Bronchial epithelial cell (primary cell): ENCODE data around the gene SEMA6B. TPM values are rescaled to one million over a fixed set of nuclear protein-coding genes. Genes with fewer than 3 reads are reported as not detected.

Experiments
- DNase-seq: peaks from one replicate; pipeline ENCODE4 v3.0.0-alpha.2; 2010; ENCODE audit warnings: low read depth
- FAIRE-seq: peaks from 2 replicates; lab custom pipeline; 2011; peaks lifted over from hg19 to GRCh38; lab: Jason Lieb, UNC
- H3K27me3 ChIP-seq: 2 replicates; pipeline ENCODE4 v1.5.1; 2011; ENCODE audit warnings: low read length; ENCODE audit not compliant: control insufficient read depth, insufficient read depth
- H3K36me3 ChIP-seq: 2 replicates; pipeline ENCODE4 v1.5.1; 2011; ENCODE audit warnings: low read length; ENCODE audit not compliant: control insufficient read depth, insufficient read depth
- H3K4me3 ChIP-seq: 2 replicates; pipeline ENCODE4 v1.5.1; 2011; ENCODE audit warnings: mild to moderate bottlenecking, low read depth, low read length, control low read depth
- total RNA-seq: library from RNA; depleted of rRNA; stranded (reverse); fragments of >200 nt; gene quantifications from 2 replicates; pipeline ENCODE4 v1.2.1, GENCODE V29; 2014
- TF ChIP-seq, protein P1 (sequence below): IDR thresholded peaks from 2 replicates; pipeline ENCODE4 v1.5.1; 2011; ENCODE audit warnings: mild to moderate bottlenecking, moderate library complexity, low read length, control low read depth, inconsistent platforms; ENCODE audit not compliant: insufficient read depth, severe bottlenecking

SEMA6B gene
- total RNA-seq, 1 donor from 2014 or later = under 0.01 TPM

DNA sequence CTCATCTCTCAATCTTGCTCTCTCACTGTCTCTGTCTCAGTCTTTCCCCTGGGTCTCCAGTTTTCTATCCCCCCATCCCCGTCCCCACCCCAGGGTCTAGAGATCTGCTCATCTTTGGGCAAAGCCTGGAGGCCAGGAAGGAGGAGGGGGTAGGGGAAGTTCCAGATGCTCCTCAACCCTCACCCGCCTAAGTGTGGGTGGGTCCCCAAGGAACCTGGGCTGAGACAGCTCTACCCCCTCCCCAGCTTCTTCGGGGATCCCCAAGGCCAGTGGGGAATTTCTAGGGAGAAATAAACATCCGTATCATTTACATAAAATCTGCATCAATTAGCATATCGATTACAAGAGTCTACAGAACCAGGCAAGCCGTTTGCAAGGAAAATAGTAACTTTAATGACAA is 31.8 kb upstream of the SEMA6B start:
- Histone ChIP-seq H3K27me3 (no peaks in the 10 kb centered on the region), H3K36me3 (no peaks in the 10 kb centered on the region), H3K4me3 (no peak overlapping the region)
- DNase-seq (no peak), FAIRE-seq (no peak)
- TF ChIP-seq, protein P1, sequence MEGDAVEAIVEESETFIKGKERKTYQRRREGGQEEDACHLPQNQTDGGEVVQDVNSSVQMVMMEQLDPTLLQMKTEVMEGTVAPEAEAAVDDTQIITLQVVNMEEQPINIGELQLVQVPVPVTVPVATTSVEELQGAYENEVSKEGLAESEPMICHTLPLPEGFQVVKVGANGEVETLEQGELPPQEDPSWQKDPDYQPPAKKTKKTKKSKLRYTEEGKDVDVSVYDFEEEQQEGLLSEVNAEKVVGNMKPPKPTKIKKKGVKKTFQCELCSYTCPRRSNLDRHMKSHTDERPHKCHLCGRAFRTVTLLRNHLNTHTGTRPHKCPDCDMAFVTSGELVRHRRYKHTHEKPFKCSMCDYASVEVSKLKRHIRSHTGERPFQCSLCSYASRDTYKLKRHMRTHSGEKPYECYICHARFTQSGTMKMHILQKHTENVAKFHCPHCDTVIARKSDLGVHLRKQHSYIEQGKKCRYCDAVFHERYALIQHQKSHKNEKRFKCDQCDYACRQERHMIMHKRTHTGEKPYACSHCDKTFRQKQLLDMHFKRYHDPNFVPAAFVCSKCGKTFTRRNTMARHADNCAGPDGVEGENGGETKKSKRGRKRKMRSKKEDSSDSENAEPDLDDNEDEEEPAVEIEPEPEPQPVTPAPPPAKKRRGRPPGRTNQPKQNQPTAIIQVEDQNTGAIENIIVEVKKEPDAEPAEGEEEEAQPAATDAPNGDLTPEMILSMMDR = no peak

DNA sequence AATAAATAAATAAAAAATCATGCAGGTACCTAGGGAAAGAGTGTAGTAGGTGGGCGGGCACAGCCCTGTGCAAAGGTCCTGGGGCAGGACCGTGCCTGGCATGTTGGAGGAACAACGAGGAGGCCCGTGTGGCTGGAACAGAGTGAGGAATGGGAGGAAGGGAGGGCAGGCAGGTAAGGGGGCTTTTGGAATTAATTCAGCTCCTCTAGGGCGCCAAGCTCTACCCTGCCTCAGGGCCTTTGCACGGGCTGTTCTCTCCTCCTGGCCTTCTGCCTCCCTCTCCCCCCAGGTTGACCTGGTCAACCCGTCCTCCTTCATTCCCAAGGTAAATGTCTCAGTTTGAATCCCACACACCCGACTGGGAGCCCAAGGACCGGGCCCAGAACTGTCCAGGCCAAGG is 31.1 kb upstream of the SEMA6B start:
- no peak overlapping the region for H3K4me3 ChIP-seq
- peaks cover 2% of the 10 kb centered on the region for H3K27me3 ChIP-seq
- no peaks in the 10 kb centered on the region for H3K36me3 ChIP-seq
- TF ChIP-seq, protein P1 = no peak
- DNase-seq (no peak), FAIRE-seq (no peak)

DNA sequence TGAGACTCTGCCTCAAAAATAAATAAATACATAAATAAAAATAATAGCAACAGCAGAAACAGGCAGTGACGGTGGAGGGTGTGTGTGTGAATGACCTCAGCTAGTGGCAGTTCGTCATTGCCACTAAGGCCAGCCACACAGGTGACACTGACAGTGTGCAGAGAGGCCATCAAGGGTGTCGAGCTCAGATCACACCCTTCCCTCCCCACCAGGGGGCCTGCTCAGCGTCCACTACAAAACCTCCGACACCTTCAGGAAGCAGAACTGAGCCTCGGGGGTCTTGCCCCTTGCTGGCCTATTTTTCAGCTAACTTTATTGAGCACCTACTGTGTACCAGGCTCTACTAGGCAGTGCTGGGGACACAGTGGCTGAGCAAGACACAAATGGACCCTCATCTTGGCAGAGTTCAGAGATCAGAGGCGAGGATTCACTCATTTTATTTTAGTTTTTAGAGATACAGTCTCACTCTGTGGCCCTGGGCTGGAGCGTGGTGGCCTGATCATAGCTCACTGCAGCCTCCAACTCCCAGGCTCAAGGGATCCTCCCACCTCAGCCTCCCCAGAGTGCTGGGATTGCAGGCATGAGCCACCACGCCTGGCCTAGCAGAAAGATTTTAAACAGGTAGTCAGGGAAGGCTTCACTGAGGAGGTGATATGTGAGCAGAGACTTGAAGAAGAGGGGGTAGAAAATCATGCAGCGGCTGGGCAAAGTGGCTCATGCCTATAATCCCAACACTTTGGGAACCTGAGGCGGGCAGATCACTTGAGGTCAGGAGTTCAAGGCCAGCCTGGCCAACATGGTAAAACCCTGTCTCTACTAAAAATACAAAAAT is 30.3 kb upstream of the SEMA6B start:
- Histone ChIP-seq H3K27me3 (peaks cover 7% of the 10 kb centered on the region), H3K4me3 (no peak overlapping the region), H3K36me3 (no peaks in the 10 kb centered on the region)
- FAIRE-seq (no peak), DNase-seq (no peak)
- TF ChIP-seq, protein P1 = peak; percentile 44

DNA sequence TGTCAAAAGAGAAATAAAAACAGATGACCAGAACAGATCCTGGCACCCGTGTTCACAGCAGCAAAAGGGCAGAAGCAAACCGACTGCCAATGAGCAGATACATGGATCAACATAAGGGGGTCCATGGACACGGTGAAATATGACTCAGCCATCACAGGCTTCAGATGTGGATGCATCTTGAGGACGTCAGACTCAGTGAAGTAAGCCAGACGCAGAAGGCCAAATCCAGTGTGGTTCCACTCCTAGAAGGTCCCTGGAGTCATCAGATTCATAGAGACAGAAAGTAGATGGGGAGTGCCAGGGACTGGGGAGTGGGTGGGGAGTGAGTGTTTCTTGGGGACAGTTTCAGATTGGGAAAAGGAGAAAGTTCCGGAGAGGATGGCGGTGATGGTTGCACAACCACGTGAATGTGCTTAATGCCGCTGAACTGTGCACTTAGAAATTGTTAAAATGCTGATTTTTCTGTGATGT is 28.8 kb upstream of the SEMA6B start:
- FAIRE-seq = no peak
- Histone ChIP-seq H3K36me3 (no peaks in the 10 kb centered on the region), H3K27me3 (peaks cover 14% of the 10 kb centered on the region), H3K4me3 (no peak overlapping the region)
- TF ChIP-seq, protein P1 = no peak
- no peak for DNase-seq

DNA sequence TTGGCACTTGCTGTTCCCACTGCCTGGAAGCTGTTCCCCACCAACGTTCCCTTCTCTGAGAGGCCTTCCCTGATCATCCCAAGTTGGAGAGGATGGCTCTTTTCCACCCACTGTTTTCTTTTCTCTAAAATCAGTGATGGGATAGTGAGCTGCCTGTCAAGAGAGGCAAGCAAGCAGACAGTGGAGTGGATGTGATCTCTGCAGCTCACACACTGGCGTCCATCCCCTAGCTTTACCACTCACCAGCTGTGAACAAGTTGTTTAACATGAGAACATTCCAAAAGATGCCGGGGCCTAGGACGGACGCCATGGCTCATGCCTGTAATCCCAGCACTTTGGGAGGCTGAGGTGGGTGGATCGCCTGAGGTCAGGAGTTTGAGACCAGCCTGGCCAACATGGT is 28.0 kb upstream of the SEMA6B start:
- no peaks in the 10 kb centered on the region for H3K36me3 ChIP-seq
- TF ChIP-seq, protein P1 = no peak
- peaks cover 14% of the 10 kb centered on the region for H3K27me3 ChIP-seq
- DNase-seq = no peak
- no peak for FAIRE-seq
- no peak overlapping the region for H3K4me3 ChIP-seq
